Progenitor cell of endocrine pancreas (in vitro differentiated cells): ENCODE data around the gene BCAS3. TPM values are rescaled to one million over a fixed set of nuclear protein-coding genes. Genes with fewer than 3 reads are reported as not detected.
"Not testable (repeated sequence)": the region's sequence is repeated elsewhere in the genome, so short reads cannot be mapped to it uniquely, and the experiment has no call there.

Source experiments
- DNase-seq: peaks from one replicate; pipeline ENCODE4 v3.0.0; 2021; ENCODE audit warnings: low spot score; ENCODE audit not compliant: unreplicated experiment
- H3K27ac Mint-ChIP-seq: 2 replicates; pipeline ENCODE4 v1.8.0; 2021; ENCODE audit warnings: mild to moderate bottlenecking, moderate library complexity, mixed read lengths
- H3K27me3 Mint-ChIP-seq: 2 replicates; pipeline ENCODE4 v1.8.0; 2021; ENCODE audit warnings: mixed read lengths
- H3K36me3 Mint-ChIP-seq: 2 replicates; pipeline ENCODE4 v1.8.0; 2022; ENCODE audit warnings: mixed read lengths; ENCODE audit not compliant: insufficient read depth
- H3K4me1 Mint-ChIP-seq: 2 replicates; pipeline ENCODE4 v1.8.0; 2021; ENCODE audit warnings: low read depth, mixed read lengths
- H3K4me3 Mint-ChIP-seq: 2 replicates; pipeline ENCODE4 v1.8.0; 2021; ENCODE audit warnings: low read depth, mild to moderate bottlenecking, moderate library complexity, mixed read lengths
- H3K9me3 Mint-ChIP-seq: 2 replicates; pipeline ENCODE4 v1.8.0; 2021; ENCODE audit warnings: low read depth, mixed read lengths
- CTCF ChIP-seq: fragments of 200-600 bp; sonication (generic); IDR thresholded peaks from one replicate; pipeline ENCODE4 v1.5.0; 2021; ENCODE audit warnings: antibody characterized with exemption, mild to moderate bottlenecking; ENCODE audit not compliant: unreplicated experiment
- total RNA-seq: library from RNA; stranded (reverse); gene quantifications from 2 replicates; pipeline ENCODE4 v1.2.1, GENCODE V29; 2021

Gene BCAS3
- total RNA-seq, 1 donor from 2014 or later, result 36.1 TPM

GRCh38 chr17:61436273-61436672, 758.6 kb downstream of the BCAS3 start:
- DNase-seq, result no peak
- peaks cover 18% of the 10 kb centered on the region for H3K9me3 Mint-ChIP-seq
- H3K27me3 Mint-ChIP-seq, result peaks cover 33% of the 10 kb centered on the region
- no peak overlapping the region for H3K4me3 Mint-ChIP-seq
- no peaks in the 10 kb centered on the region for H3K36me3 Mint-ChIP-seq
- H3K27ac Mint-ChIP-seq, result no peak overlapping the region
- no peaks in the 10 kb centered on the region for H3K4me1 Mint-ChIP-seq
- TF ChIP-seq CTCF, result no peak

GRCh38 chr17:61436995-61437704, 759.5 kb downstream of the BCAS3 start:
- H3K9me3 Mint-ChIP-seq, result peaks cover 18% of the 10 kb centered on the region
- H3K4me3 Mint-ChIP-seq, result no peak overlapping the region
- no peak overlapping the region for H3K27ac Mint-ChIP-seq
- no peaks in the 10 kb centered on the region for H3K36me3 Mint-ChIP-seq
- no peak for TF ChIP-seq CTCF
- no peaks in the 10 kb centered on the region for H3K4me1 Mint-ChIP-seq
- H3K27me3 Mint-ChIP-seq, result peaks cover 33% of the 10 kb centered on the region
- DNase-seq, result no peak

- H3K36me3 Mint-ChIP-seq, result no peaks in the 10 kb centered on the region
- H3K4me1 Mint-ChIP-seq, result peaks cover 11% of the 10 kb centered on the region
- peaks cover 6% of the 10 kb centered on the region for H3K9me3 Mint-ChIP-seq
- DNase-seq, result no peak
- H3K27ac Mint-ChIP-seq, result no peak overlapping the region
- H3K27me3 Mint-ChIP-seq, result peaks cover 34% of the 10 kb centered on the region
- TF ChIP-seq CTCF, result no peak
- H3K4me3 Mint-ChIP-seq, result no peak overlapping the region
Observed at GRCh38 chr17:61440697-61441096, 763.0 kb downstream of the BCAS3 start.

GRCh38 chr17:61441507-61441906, 763.9 kb downstream of the BCAS3 start:
- H3K36me3 Mint-ChIP-seq, DNase-seq, H3K4me3 Mint-ChIP-seq, H3K27ac Mint-ChIP-seq, H3K9me3 Mint-ChIP-seq: not testable (repeated sequence)
- H3K27me3 Mint-ChIP-seq, result peaks cover 43% of the 10 kb centered on the region
- H3K4me1 Mint-ChIP-seq, result peaks cover 11% of the 10 kb centered on the region

GRCh38 chr17:61442136-61442775, 764.6 kb downstream of the BCAS3 start:
- Mint-ChIP-seq H3K4me1 (peaks cover 11% of the 10 kb centered on the region), H3K27ac (no peak overlapping the region), H3K9me3 (peaks cover 3% of the 10 kb centered on the region), H3K36me3 (no peaks in the 10 kb centered on the region), H3K27me3 (peaks cover 47% of the 10 kb centered on the region), H3K4me3 (no peak overlapping the region)
- DNase-seq, result no peak
- TF ChIP-seq CTCF, result no peak

Other genes with a start within 250 kb of the BCAS3 start
- 54.3 and 61.3 TPM in 2 replicates for gene APPBP2, start 151.6 kb upstream of the BCAS3 start, total RNA-seq
- 20.8 and 21.2 TPM in 2 replicates for gene PPM1D, start 77.7 kb upstream of the BCAS3 start, total RNA-seq